DMS114 treated with DMSO at 0.1 percent for 48 hours (cell line): Measurements from ENCODE around the gene TAS2R1.
"Not testable (repeated sequence)": the region's sequence is repeated elsewhere in the genome, so short reads cannot be mapped to it uniquely, and the experiment has no call there.

ENCODE experiments used
- DNase-seq: peaks from one replicate; lab custom pipeline; 2025; ENCODE audit not compliant: unreplicated experiment; lab: John Stamatoyannopoulos, UW

TAS2R1 gene

DNA sequence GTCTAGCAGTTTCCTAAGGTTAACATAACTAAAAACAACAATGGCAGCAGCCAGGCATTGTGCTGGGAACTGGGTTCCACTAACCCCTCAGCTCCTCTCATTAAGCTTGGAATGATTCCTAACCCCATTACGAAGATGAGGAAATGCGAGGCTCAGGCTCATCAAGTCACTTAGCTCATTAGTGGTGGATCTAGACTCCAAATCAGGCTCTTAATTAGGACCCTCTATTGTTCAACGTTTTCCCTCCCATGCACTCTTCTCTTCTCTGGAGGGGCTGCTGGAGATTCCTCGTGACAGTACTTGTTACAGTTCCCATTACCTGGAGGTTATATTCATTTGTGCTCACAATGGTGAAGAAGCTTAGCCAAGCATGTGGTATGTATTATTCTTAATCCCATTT, 6.5 kb downstream of the TAS2R1 start:
- no peak for DNase-seq

DNA sequence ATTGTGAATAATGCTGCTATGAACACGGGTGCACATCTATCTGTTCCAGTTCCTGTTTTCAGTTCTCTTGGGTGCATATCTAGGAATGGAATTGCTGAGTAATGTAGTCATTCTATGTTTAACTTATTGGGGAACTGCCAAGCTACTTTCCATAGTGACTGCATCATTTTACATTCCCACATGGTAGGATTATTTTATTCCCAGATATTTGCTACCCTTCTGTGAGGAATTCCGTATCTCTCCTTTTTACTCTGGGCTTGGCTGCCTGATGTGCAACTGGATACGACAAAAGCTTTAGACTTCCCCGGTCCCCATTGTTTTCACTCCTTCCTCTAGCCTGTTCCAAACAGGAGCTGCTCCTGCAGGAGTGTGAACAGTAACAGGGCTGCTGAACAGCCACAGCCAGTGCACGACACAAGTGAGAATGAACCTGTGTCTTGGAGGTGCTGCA, 7.2 kb downstream of the TAS2R1 start:
- no peak for DNase-seq

DNA sequence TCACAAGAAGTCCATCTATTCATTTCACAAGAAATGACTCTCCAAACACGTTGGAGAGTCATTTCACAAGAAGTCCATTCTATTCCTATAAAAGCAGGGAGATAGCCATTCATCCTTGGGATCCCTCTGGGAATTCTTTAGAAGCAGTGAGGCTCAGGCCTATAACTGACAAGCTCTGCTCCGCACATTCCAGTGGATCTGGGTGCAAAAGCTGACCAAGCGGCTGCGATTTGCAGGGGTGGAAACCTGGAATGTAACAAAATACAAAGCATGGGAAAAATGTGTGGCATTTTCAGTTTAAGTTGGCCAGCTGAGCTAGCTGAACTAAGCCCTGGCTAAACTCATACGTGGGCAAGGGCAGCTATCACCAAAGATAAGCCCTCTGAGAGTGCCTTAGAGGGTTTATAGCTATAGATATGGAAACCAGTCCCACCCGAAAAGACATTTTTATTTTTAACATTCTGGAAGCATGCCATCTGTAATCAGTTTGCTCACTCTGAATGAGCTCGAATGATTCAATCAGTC, 8.7 kb downstream of the TAS2R1 start:
- no peak for DNase-seq

DNA sequence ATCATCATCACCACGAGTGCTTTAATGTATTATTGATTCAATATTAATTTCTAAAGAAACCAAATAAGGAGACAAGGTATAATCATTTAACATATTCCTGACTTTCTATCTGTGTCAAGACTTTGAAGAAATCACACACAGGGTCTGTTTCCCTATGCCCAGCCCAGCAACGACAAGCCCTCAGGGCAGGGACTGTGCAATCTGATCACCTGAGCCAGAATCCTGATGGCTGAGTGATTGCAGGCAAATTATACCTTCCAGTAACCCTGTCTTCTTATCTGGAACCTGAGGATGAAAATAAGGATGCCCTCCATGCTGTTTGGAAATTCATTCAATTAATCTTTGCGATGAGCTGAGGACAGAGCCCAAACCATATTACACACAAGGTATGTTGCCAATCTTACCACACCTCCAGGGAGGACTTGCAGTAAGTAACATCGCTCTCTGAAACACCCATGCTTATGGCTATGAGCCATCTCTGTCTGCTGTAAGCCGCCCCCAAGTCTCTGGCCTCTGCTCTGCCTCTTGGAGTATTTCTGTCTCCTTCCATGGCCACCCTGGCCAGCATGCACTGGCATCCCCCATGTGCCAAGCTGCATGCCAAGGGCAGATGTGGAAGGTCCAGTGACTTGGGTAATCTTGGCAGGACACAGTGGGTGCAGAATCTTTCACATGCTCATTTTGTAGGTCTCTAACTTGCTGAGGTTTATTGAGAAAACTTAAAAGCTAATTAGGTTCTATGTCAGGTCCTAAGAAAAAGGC, 10.6 kb downstream of the TAS2R1 start:
- DNase-seq = no peak

DNA sequence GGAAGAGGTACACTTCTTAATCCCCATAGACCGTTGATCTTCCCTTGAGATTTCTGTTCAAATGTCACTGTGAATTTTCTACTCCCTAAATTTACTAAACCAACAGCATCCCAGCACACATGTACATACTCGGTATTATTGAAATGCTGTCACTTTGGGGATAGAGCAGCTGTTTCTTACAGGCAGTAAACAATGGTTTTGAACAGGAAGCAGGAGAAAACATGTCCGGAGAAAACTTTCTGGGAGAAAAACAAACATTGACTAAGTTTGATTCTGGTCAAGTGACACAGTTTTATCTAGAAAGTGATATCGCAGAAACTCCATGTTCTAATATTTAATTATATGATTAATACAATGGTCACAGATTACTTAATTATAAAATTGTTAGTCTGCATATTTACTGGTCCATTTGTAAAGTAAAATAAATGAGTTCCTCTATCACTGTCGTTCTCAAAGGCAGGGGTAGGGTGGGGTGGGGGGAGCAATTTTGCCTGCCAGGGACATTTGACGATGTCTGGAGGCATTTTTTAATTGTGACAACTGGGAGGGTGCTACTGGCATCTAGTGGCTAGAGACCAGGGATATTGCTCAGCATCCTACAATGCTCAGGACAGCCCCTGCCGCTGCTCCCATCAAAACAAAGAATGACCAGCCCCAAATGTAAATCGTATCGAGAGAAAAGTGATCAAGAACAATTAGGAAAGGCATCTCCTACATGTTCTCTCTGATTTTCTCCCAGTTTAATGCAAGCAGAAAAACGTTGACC, 12.2 kb downstream of the TAS2R1 start:
- DNase-seq = no peak

DNA sequence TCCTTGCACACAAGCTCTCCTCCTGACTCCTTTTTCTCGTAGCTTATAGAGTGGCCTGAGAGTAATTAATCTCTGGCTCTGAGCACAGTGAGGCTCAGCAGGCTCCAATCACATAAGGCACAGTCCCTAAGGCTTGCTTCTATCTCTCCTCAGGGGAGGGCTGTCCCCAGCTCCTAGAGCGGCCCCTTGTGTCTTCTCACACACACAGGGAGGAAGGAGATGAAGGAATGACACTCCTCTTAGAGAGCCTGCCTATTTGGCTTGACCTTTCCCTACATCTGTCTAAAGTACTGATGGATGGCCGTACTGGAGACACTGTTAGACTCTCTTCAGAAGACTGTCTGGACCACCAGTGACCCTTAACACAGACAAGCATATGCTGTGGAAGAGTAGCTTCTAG, 12.9 kb downstream of the TAS2R1 start:
- no peak for DNase-seq

DNA sequence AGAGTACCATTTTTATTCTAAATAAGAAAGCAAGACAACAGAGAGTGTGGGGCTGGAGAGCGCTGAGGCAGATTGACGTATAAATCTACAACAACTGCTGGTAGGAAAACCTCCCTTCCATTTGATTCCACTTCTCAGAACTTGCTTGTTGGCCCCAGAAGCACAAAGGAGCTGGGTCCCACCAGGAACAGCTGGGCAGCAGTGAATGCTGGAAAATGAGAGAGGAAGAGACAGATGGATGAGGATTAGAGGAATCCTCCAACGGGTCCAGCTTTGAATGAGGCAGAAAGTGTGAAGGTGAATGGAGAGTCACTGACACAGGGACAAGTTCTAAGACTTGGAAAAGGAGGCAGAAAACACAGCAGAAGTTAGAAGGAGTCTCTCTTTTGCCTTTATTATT, 14.8 kb downstream of the TAS2R1 start:
- no peak for DNase-seq

DNA sequence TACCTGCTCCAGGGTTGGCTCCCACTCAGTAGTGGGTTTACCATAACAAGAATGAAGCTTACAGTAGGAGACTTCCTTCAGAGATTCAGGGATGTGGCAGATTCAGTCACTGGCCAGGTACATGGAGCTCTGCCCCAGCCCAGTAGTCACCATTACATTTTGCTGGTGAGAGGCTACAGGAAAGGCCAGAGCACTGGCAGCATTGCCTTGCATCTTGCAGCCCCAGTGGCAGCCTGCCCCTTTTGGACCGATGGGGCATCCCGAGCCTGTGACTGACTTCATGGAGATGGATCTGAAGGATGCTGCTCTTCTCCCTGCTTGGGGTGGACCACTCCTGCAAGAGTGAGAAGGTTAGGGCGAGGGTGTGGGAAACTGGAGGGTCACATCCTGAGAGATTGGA, 16.8 kb downstream of the TAS2R1 start:
- no peak for DNase-seq

DNA sequence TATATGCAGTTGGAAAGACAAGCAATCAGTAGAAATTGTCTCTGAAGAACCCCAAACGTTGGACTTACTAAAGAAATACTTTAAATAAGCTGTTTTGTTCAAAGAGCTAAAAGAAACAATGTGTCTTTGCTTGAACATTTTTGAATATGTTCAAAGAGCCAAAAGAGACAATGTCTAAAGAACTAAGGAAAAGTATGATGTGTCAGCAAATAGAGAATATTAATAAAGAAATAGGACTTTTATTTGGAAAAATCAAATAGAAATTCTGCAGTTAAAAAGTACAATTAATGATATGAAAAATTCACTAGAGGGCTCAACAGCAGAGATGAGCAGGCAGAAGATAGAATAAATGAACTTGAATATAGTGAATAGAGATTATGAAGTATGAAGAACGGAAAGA, 19.2 kb downstream of the TAS2R1 start:
- DNase-seq = no peak

DNA sequence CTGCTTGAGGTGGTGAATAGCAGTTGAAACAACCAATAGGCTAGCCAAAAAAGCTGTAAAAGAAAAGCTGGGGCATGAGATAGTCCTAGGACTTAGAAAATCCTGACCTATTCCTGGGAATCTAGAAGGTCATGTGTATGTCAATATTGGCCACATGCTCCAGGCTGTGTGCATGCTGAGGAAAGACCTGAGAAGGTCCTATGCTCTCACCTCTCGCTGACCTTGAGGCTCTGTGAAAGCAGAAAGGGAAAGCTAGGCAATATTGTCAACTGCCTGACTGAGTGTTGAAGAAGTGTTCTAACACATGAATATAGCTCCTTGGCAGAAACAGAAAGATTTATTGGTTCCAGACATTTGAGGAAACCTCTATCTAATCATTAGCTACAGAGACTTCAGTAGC, 19.8 kb downstream of the TAS2R1 start:
- DNase-seq = no peak

DNA sequence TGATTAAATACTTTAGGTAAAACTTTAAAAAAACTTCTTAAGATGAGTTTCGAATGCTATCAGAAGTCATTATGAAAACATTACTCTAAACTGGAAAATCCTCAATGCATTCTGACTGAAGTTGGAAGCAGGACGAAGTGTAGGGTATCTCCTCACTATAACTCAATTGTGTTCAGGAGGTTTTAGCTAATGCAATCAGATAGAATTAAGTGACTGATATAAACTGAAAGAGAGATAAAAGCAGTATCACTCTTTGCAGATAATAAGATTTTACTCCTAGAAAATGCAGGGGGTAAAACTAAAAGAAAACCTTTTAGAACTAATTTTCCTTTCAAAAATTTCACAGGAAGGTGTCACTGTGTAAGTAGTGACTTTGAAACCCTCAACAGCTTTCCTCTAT, 22.1 kb downstream of the TAS2R1 start:
- no peak for DNase-seq

DNA sequence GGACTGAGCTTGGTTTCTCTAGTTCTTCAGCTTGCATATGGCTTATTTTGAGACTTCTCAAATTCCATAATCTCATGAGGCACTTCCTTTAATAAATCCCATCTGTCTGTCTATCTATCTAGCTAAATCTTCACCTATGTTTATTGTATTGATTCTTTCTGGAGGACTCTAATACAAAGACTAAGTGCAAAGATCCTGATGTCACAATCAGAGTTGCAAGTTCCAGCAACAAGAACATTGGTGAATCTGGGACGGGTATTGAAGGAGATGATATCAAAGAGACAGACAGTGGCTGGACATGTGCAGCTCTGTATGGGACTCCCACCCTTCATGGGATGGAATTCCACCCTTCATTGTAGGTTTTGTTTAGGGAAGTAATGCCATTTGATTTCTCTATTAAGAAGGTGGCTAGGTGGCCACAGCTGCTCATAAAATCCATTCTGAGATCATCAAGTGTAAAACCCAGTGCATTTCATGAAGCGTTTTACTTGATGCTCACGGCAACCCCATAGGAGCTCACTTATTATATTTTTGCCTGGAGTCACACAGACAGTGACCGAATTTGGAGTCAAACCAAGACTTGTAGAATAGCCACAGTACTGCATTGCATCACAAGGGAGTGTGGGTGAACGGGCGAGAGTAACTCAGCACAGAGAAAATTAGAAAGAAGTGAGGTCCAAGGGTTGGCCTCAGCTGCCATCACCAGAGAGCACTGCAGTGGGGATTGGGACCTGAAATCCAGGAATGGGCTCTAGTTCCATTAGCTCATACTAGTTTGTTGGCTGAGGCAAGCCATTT, 24.9 kb downstream of the TAS2R1 start:
- DNase-seq = no peak

DNA sequence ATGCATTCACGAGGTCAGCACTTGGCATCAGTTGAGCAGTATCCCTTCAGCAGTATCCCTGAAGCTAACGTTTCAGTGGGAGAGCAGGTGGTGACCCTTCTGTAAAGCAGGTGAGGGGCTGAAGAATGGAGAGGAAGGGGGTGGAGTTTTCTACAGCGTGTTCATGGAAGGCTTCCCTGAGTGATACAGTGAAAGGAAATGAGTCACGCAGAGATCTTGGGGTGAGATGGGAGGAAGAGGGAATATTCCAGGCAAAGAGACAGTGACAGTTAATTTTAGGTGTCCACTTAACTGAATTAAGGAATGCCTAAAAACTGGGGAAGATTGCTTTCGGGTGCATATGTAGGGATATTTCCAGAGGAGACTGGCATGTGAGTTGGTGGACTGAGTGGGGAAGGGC, 25.7 kb downstream of the TAS2R1 start:
- no peak for DNase-seq

DNA sequence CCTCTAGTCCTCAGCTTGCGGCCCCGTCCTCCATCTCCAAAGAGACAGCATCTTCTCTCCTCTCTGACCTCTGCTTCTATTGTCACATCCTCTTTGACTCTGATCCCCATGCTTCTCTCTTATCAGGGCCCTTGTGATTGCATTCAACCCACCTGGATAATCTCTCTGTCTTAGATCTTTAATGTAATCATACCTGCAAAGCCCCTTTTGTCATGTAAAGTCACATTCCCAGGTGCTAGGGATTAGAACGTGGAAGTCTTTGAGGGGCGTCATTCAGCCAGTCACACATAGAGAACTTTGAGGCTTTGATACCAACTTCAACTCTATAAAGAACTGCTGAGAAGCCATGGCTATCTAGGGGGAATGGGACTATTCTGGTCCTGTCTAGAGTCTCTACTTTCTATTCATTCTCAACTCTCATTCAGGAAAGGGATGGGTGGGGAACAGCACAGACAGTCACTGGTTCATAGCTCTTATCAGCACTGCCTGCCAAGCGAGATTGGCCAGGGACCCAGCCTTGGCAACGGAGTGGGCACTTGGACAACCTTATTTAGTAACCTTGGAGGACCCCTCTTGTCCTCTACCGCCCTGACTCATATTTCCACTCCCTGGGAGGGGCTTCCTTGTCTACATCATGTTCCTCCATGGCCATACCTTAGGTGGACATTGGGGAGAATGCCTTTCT, 29.0 kb downstream of the TAS2R1 start:
- DNase-seq = no peak

DNA sequence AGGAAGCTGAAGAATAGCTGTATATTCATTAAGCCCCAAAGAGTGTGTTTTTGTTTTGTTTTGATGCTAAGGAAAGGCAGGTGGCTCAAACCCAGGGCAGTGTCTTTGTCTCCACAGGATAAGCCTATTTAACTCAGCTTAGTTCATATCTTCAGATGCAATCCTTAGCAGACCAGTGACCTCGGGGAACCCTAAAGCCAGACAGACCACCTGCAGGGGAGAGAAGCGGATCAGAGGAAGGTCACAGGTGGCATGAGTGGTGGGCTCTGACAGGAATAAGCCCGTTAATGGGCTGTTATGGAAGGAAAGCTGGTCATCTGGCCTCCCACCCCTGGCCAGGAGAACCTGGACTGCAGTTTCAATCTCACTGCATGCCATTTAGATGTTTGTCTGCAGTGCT, 30.8 kb downstream of the TAS2R1 start:
- no peak for DNase-seq

DNA sequence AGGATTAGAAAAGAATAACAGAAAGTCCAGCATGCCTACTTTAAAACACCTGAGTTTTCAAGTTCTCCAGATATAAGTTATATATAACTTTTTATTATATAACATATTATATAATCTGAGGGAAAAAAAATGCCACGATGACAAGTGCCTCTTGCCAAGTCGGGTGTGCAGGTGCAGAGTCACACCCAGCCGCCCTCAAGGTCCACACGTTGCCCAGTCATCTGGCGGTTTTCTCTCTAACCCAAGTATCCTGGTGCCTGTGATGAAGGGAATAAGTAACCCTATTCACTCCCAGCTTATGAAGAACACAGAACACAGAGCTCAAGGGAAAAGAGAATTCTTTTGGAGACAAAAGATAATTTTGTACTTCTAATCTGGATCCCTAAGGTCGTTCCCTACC, 31.8 kb downstream of the TAS2R1 start:
- DNase-seq = not testable (repeated sequence)

DNA sequence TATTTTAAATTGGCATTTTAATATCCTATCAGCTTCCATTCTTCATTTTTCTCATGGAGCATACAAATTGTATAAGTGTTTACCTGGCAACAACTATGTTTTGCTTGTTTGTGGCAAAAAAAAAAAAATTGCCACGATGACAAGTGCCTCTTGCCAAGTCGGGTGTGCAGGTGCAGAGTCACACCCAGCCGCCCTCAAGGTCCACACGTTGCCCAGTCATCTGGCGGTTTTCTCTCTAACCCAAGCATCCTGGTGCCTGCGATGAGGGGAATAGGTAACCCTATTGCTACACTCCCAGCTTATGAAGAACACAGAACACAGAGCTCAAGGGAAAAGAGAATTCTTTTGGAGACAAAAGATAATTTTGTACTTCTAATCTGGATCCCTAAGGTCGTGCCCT, 32.8 kb downstream of the TAS2R1 start:
- DNase-seq = not testable (repeated sequence)

DNA sequence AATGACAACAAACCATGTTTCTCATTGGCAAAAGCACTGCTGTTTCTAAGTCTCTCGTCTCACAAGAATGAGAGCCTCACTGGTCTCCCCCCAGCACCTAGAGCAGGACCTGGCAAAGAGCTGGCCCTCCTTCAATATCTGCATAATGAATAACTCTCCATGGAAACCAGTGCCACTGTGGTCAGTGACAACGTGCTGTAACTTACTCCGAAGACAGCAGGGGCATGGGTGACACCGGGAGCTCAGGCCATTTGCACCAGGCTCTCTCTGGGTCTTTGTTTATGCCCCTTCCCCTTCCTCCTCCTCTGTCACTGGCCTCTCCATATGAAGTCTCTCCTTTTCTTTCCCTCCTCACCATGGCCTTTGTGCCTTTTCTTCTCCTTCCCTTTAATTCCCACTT, 33.3 kb downstream of the TAS2R1 start:
- DNase-seq = no peak

DNA sequence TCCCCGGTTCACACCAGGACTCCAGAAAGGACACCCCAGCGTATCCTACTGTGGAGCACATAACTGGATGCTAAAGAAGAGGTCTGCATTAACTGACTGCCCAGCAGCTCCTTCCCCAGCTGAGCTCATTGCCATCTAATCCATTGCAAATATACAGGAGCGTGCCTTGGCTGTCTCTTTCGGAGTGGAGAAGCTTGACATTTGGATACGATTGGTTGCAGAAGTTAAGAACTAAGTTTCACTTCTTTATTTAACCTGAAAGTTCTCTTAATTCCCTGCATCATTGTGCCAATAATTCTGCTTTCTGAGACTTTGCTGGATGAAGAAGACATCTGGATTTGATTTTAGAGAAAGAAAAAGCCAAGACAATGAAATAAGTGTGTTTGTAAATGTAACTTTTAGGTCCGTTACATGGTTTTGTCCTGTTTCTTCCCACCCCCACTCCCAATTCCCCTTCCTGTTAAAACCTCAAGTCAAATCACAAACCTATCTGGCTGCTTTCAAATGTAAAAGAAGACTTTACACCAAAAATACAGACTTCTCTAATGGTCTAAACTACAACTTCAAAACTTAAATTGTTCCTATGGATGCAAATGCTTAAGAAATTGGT, 33.9 kb downstream of the TAS2R1 start:
- no peak for DNase-seq

DNA sequence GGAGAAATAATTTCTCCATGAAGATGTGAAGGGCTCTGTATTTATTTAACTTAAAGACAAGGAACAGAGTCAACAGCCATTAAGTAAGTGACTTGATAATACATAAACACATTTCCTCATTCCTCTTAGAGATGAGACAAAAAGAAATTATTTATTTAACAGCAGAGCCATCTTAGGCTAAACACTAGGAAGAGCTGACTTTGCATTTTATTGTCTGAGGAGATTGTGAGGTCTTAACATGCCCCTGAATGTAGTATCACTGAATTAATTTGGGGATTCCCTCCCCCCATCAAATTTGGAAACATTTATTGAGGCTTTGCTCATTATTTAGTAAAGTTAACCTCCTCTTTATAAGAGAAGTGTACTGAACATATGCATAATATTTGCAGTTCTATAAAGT, 35.2 kb downstream of the TAS2R1 start:
- no peak for DNase-seq
